IMR-90 (cell line): ENCODE measurements around the gene RIPOR3. TPM values are rescaled to one million over a fixed set of nuclear protein-coding genes. Genes with fewer than 3 reads are reported as not detected.

ENCODE experiments used
- ATAC-seq: fragments of 200-7000 bp; cut with Tn5 transposase; 2 replicates; pipeline ENCODE4 v1.9.1; 2020; ENCODE audit warnings: low read depth, mild to moderate bottlenecking, moderate library complexity
- BruUV-seq: library from RNA; stranded (reverse); fragments of 400-500 nt; replicated peaks from 2 replicates; lab custom pipeline; 2021; lab: Mats Ljungman, UMichigan
- CTCF ChIA-PET: fragments of 300-600 bp; formaldehyde crosslinking; extraction: SDS; loops from one replicate; lab custom pipeline; 2021; ENCODE audit warnings: antibody characterized with exemption; lab: Yijun Ruan, JAX
- POLR2A ChIA-PET: fragments of 300-600 bp; sonication (Branson Sonifier 250); formaldehyde crosslinking; loops from one replicate; lab custom pipeline; 2022; ENCODE audit warnings: antibody characterized with exemption; ENCODE audit not compliant: unreplicated experiment; lab: Charles Lee
- DNase-seq: peaks from one replicate; pipeline ENCODE4 v3.0.0; 2013
- H2AFZ ChIP-seq: replicated peaks from 2 replicates; pipeline ENCODE3; 2013; ENCODE audit warnings: low read length, mild to moderate bottlenecking; ENCODE audit not compliant: poor library complexity
- H2AK5ac ChIP-seq: 2 replicates; pipeline ENCODE4 v1.6.1; 2013; ENCODE audit warnings: low read depth, low read length, inconsistent platforms
- H2AK9ac ChIP-seq: replicated peaks from 2 replicates; pipeline ENCODE3; 2013; ENCODE audit warnings: mild to moderate bottlenecking, low read depth, low read length, moderate library complexity; ENCODE audit not compliant: poor library complexity
- H2BK120ac ChIP-seq: 2 replicates; pipeline ENCODE4 v1.6.1; 2013; ENCODE audit warnings: low read depth, low read length, inconsistent platforms
- H2BK15ac ChIP-seq: 3 replicates; pipeline ENCODE4 v1.6.1; 2013; ENCODE audit warnings: low read depth, low read length, inconsistent platforms
- H2BK20ac ChIP-seq: 2 replicates; pipeline ENCODE4 v1.6.1; 2013; ENCODE audit warnings: low read depth, mild to moderate bottlenecking, inconsistent platforms, low read length, moderate library complexity
- H2BK5ac ChIP-seq: 2 replicates; pipeline ENCODE4 v1.6.1; 2013; ENCODE audit warnings: mild to moderate bottlenecking, low read depth, low read length, inconsistent platforms; ENCODE audit not compliant: poor library complexity, severe bottlenecking
- H3K14ac ChIP-seq: replicated peaks from 2 replicates; pipeline ENCODE4 v1.6.1; 2013; ENCODE audit warnings: low read depth, low read length, inconsistent platforms
- H3K18ac ChIP-seq: 2 replicates; pipeline ENCODE4 v1.6.1; 2013; ENCODE audit warnings: low read depth, low read length, control low read depth
- H3K23ac ChIP-seq: 2 replicates; pipeline ENCODE4 v1.6.1; 2013; ENCODE audit warnings: low read depth, low read length, inconsistent platforms
- H3K27ac ChIP-seq: 2 replicates; pipeline ENCODE4 v1.5.1; 2013; ENCODE audit warnings: mild to moderate bottlenecking, control low read depth, low read length; ENCODE audit not compliant: insufficient read depth
- H3K27me3 ChIP-seq: 2 replicates; pipeline ENCODE4 v1.6.1; 2013; ENCODE audit warnings: low read length; ENCODE audit not compliant: control insufficient read depth, insufficient read depth
- H3K36me3 ChIP-seq: 2 replicates; pipeline ENCODE4 v1.6.1; 2013; ENCODE audit warnings: low read length, mixed read lengths; ENCODE audit not compliant: control insufficient read depth, insufficient read depth
- H3K4ac ChIP-seq: 2 replicates; pipeline ENCODE4 v1.6.1; 2013; ENCODE audit warnings: low read depth, low read length, inconsistent platforms
- H3K4me1 ChIP-seq: 2 replicates; pipeline ENCODE4 v1.6.1; 2013; ENCODE audit warnings: low read length, mixed read lengths; ENCODE audit not compliant: control insufficient read depth, insufficient read depth
- H3K4me2 ChIP-seq: 2 replicates; pipeline ENCODE4 v1.6.1; 2013; ENCODE audit warnings: low read depth, mild to moderate bottlenecking, control low read depth, low read length, moderate library complexity
- H3K4me3 ChIP-seq: 2 replicates; pipeline ENCODE4 v1.5.1; 2013; ENCODE audit warnings: low read depth, mild to moderate bottlenecking, control low read depth, low read length, moderate library complexity; ENCODE audit not compliant: insufficient read depth
- H3K56ac ChIP-seq: 2 replicates; pipeline ENCODE4 v1.6.1; 2013; ENCODE audit warnings: low read length, inconsistent platforms; ENCODE audit not compliant: insufficient read depth; ENCODE audit errors: extremely low read depth
- H3K79me1 ChIP-seq, 2 experiments: 2 replicates each; pipeline ENCODE4 v1.6.1; 2013; ENCODE audit warnings: low read length in 2 of 2, inconsistent platforms in 1 of 2, low read depth in 1 of 2
- H3K9ac ChIP-seq: 2 replicates; pipeline ENCODE4 v1.6.1; 2013; ENCODE audit warnings: low read depth, low read length, control low read depth
- H3K9me1 ChIP-seq: 2 replicates; pipeline ENCODE4 v1.6.1; 2013; ENCODE audit warnings: low read length, inconsistent platforms; ENCODE audit not compliant: insufficient read depth
- H3K9me3 ChIP-seq: 2 replicates; pipeline ENCODE4 v1.6.1; 2013; ENCODE audit warnings: low read length; ENCODE audit not compliant: control insufficient read depth, insufficient read depth
- H4K20me1 ChIP-seq: 2 replicates; pipeline ENCODE4 v1.6.1; 2013; ENCODE audit warnings: low read length, inconsistent platforms; ENCODE audit not compliant: insufficient read depth
- H4K5ac ChIP-seq: 2 replicates; pipeline ENCODE4 v1.6.1; 2013; ENCODE audit warnings: mild to moderate bottlenecking, low read depth, low read length, control low read depth
- H4K8ac ChIP-seq, 2 experiments: 2 replicates each; pipeline ENCODE4 v1.6.1; 2013; ENCODE audit warnings: low read depth in 2 of 2, low read length in 2 of 2, control low read depth in 1 of 2, inconsistent platforms in 1 of 2
- H4K91ac ChIP-seq: 2 replicates; pipeline ENCODE4 v1.6.1; 2013; ENCODE audit warnings: low read depth, low read length, inconsistent platforms; ENCODE audit not compliant: insufficient read depth
- BHLHE40 ChIP-seq: fragments of 150-350 bp; IDR thresholded peaks from 2 replicates; pipeline ENCODE4 v1.6.1; 2016; ENCODE audit warnings: mild to moderate bottlenecking, low read depth, low read length
- CEBPB ChIP-seq: IDR thresholded peaks from 2 replicates; pipeline ENCODE4 v1.6.1; 2012; ENCODE audit warnings: low read depth, low read length, improper control_type of control experiment
- CHD1 ChIP-seq: IDR thresholded peaks from 2 replicates; pipeline ENCODE4 v1.6.1; 2012; ENCODE audit warnings: low read depth, low read length, improper control_type of control experiment
- CTCF ChIP-seq: conservative IDR thresholded peaks from 2 replicates; pipeline ENCODE4 v1.5.1; 2012; ENCODE audit warnings: mild to moderate bottlenecking, low read depth, low read length, improper control_type of control experiment
- FOS ChIP-seq: fragments of 150-350 bp; IDR thresholded peaks from 2 replicates; pipeline ENCODE4 v1.6.1; 2016; ENCODE audit warnings: low read depth, low read length
- MAFK ChIP-seq: IDR thresholded peaks from 2 replicates; pipeline ENCODE4 v1.6.1; 2012; ENCODE audit warnings: low read depth, low read length, improper control_type of control experiment
- MAZ ChIP-seq: IDR thresholded peaks from 2 replicates; pipeline ENCODE4 v1.6.1; 2012; ENCODE audit warnings: low read depth, mild to moderate bottlenecking, low read length, improper control_type of control experiment, moderate library complexity, borderline replicate concordance
- MXI1 ChIP-seq: IDR thresholded peaks from 2 replicates; pipeline ENCODE4 v1.6.1; 2012; ENCODE audit warnings: low read depth, mild to moderate bottlenecking, low read length, moderate library complexity, borderline replicate concordance
- NFE2L2 ChIP-seq: fragments of 150-350 bp; IDR thresholded peaks from 2 replicates; pipeline ENCODE4 v1.6.1; 2016; ENCODE audit warnings: low read depth, mild to moderate bottlenecking, low read length
- POLR2A ChIP-seq: IDR thresholded peaks from 2 replicates; pipeline ENCODE4 v1.6.1; 2012; ENCODE audit warnings: mild to moderate bottlenecking, low read depth, low read length
- RAD21 ChIP-seq: IDR thresholded peaks from 2 replicates; pipeline ENCODE4 v1.6.1; 2012; ENCODE audit warnings: low read length, improper control_type of control experiment
- RCOR1 ChIP-seq: IDR thresholded peaks from 2 replicates; pipeline ENCODE4 v1.6.1; 2012; ENCODE audit warnings: mild to moderate bottlenecking, low read length, improper control_type of control experiment; ENCODE audit not compliant: insufficient replicate concordance
- RFX5 ChIP-seq: IDR thresholded peaks from 2 replicates; pipeline ENCODE4 v1.8.0; 2012; ENCODE audit warnings: low read depth, mild to moderate bottlenecking, low read length, moderate library complexity
- SMC3 ChIP-seq: fragments of 150-350 bp; IDR thresholded peaks from 2 replicates; pipeline ENCODE4 v1.6.1; 2016; ENCODE audit warnings: low read depth, mild to moderate bottlenecking, antibody characterized with exemption, low read length, moderate library complexity
- USF2 ChIP-seq: fragments of 150-350 bp; IDR thresholded peaks from 2 replicates; pipeline ENCODE4 v1.6.1; 2017; ENCODE audit warnings: mild to moderate bottlenecking, antibody characterized with exemption, low read length, low read depth
- WGBS, 2 experiments: methylation state at CpG; one replicate each; pipeline versions ENCODE4 v1.1.5 to v1.1.7; 2013; ENCODE audit warnings: missing lambda C conversion rate in 2 of 2; ENCODE audit not compliant: insufficient read length in 1 of 2; ENCODE audit errors: extremely low coverage in 2 of 2; 5-methylcytosine and 5-hydroxymethylcytosine counted together
- dilution Hi-C: fragments of 300-500 bp; cut with HindIII; formaldehyde crosslinking; loops from one replicate; pipeline ENCODE4 v1.14.3; 2018; ENCODE audit warnings: low sequenced_read_pairs; ENCODE audit not compliant: unreplicated experiment
- in situ Hi-C: fragments of 300-500 bp; cut with MboI; formaldehyde crosslinking; loops from 3 replicates; pipeline ENCODE4 v1.14.3; 2019; ENCODE audit warnings: low sequenced_read_pairs, inconsistent platforms, mixed read lengths
- intact Hi-C: fragments of 100-400 bp; cut with micrococcal nuclease; formaldehyde crosslinking; loops from 2 replicates; pipeline ENCODE4 v1.10.0; 2022
- polyA plus RNA-seq, 3 experiments: library from polyadenylated mRNA; depleted of rRNA; stranded (reverse); fragments of >200 nt; gene quantifications; 2 replicates each; pipeline ENCODE4 v1.2.3, GENCODE V29; 2012; ENCODE audit warnings: low replicate concordance in 1 of 3
- total RNA-seq: library from RNA; depleted of rRNA; stranded (reverse); fragments of >200 nt; gene quantifications from 2 replicates; pipeline ENCODE4 v1.2.3, GENCODE V29; 2012

RIPOR3 gene
- total and polyA plus RNA-seq, 2 of the 4 experiments (the other 2 are of a cell fraction) = 0.54 to 1.7 TPM

DNA sequence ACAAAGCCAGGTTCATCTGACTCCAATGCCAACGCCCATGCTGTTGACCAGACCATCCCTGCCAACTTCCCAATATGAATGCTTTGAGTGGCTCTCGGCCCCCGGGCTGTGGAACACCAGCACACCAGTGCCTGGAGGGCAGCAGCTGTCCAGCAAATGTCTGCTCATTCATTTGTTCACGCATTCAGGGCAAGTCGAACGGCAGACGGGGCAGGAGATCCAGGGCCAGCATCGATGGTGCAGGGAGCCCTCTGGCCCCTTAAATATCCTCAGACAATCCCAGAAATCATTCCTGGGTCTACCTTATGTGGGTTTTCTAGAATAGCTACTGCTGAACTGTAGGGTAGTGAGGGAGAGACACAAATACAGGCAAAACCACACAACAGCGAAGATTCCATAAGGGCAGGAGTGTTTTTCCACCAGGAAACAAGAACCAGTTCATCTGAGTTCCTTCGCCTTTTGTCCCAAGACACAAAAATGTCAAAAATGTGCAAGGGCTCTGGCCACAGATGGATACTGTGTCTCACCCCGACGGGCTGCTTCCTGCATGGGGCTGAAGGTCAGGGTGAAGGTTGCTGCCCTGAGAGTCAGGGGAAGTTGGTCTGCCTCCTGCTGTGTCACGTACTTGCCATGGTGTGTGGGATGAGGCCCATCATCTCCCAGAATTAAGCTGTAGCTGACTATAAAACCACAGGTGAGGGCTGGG, 15.5 kb downstream of the RIPOR3 start:
- dilution Hi-C loops = no loop called here
- peaks cover 0 to 8% of the 10 kb centered on the region in 2 experiments; a peak in 1 of 4 replicates for H3K79me1 ChIP-seq
- H3K14ac ChIP-seq = peak overlapping the region; percentile 61
- H3K23ac ChIP-seq = no peak overlapping the region
- H2AK5ac ChIP-seq = peak overlapping the region; percentile 66; the same call in 1 of the 2 replicates
- peak overlapping the region; percentile 45 for H2BK120ac ChIP-seq
- no peaks in the 10 kb centered on the region for H3K36me3 ChIP-seq
- H2BK5ac ChIP-seq = no peak overlapping the region
- H2BK20ac ChIP-seq = 0 out of 2 replicates have a peak overlapping the region, but pooled peaks have one; percentile 8
- H3K9me1 ChIP-seq = peaks cover 18% of the 10 kb centered on the region
- intact Hi-C loops = no loop called here
- H4K91ac ChIP-seq = no peak overlapping the region
- WGBS, 2 experiments = 86% methylated on average over 3 of the region's 13 CpGs; no CpG with 5 or more reads in 1 of the 2 experiments
- no peaks in the 10 kb centered on the region for H3K27me3 ChIP-seq
- CTCF ChIA-PET = no interaction called here
- no peak overlapping the region for H3K4me2 ChIP-seq
- peak overlapping the region; percentile 64 for H2AFZ ChIP-seq
- no peak overlapping the region for H4K5ac ChIP-seq
- ATAC-seq (peak; percentile 43; the same call in 1 of the 2 replicates), DNase-seq (no peak)
- no peak overlapping the region for H2AK9ac ChIP-seq
- H3K56ac ChIP-seq = no peak overlapping the region
- H3K4me1 ChIP-seq = peaks cover 18% of the 10 kb centered on the region
- peak overlapping the region in 1 of 2 experiments; percentile 13; a peak in 1 of 4 replicates for H4K8ac ChIP-seq
- BruUV-seq = no TSS peak
- 0 out of 2 replicates have a peak, but pooled peaks cover 3% of the 10 kb centered on the region for H4K20me1 ChIP-seq
- no peak overlapping the region for H3K4me3 ChIP-seq
- H3K9ac ChIP-seq = no peak overlapping the region
- H3K9me3 ChIP-seq = no peaks in the 10 kb centered on the region
- peak overlapping the region; percentile 15; the same call in 1 of the 3 replicates for H2BK15ac ChIP-seq
- in situ Hi-C loops = no loop called here
- H3K4ac ChIP-seq = peak overlapping the region; percentile 10
- POLR2A ChIA-PET = interaction anchor here (0.6 kb wide), 1 partner anchor 18 kb away, joined by 11 read pairs; no protein-coding TSS in a partner anchor
- 0 out of 2 replicates have a peak overlapping the region, but pooled peaks have one; percentile 6 for H3K18ac ChIP-seq
- no peak overlapping the region for H3K27ac ChIP-seq
- no peak for TF ChIP-seq SMC3
- no peak for TF ChIP-seq BHLHE40
- TF ChIP-seq CHD1 = no peak
- TF ChIP-seq RAD21 = no peak
- no peak for TF ChIP-seq MXI1
- TF ChIP-seq NFE2L2 = no peak
- no peak for TF ChIP-seq RCOR1
- no peak for TF ChIP-seq USF2
- TF ChIP-seq MAZ = no peak
- TF ChIP-seq MAFK = no peak
- no peak for TF ChIP-seq CTCF
- TF ChIP-seq POLR2A = no peak
- no peak for TF ChIP-seq RFX5
- no peak for TF ChIP-seq CEBPB
- TF ChIP-seq FOS = no peak
